Osteoblast (primary cell): ENCODE results near the gene GSX1. TPM values are rescaled to one million over a fixed set of nuclear protein-coding genes. Genes with fewer than 3 reads are reported as not detected.

Experiments used
- DNase-seq: peaks from one replicate; pipeline ENCODE4 v3.0.0; 2011; ENCODE audit warnings: low spot score, mixed read lengths; ENCODE audit not compliant: insufficient read length; ENCODE audit errors: missing footprints
- H2AFZ ChIP-seq: 2 replicates; pipeline ENCODE4 v1.6.0; 2011; ENCODE audit warnings: mild to moderate bottlenecking, low read length
- H3K27ac ChIP-seq: 2 replicates; pipeline ENCODE4 v1.5.1; 2011; ENCODE audit warnings: mild to moderate bottlenecking, low read depth, low read length, moderate library complexity
- H3K27me3 ChIP-seq: 2 replicates; pipeline ENCODE4 v1.6.0; 2012; ENCODE audit warnings: mild to moderate bottlenecking, control low read depth, inconsistent platforms, low read length, moderate library complexity; ENCODE audit not compliant: insufficient read depth
- H3K36me3 ChIP-seq: 2 replicates; pipeline ENCODE4 v1.5.1; 2011; ENCODE audit warnings: mild to moderate bottlenecking, low read length, control low read depth, moderate library complexity; ENCODE audit not compliant: insufficient read depth
- H3K4me1 ChIP-seq: 2 replicates; pipeline ENCODE4 v1.5.1; 2011; ENCODE audit warnings: mild to moderate bottlenecking, low read length, control low read depth, moderate library complexity; ENCODE audit not compliant: insufficient read depth
- H3K4me2 ChIP-seq: 2 replicates; pipeline ENCODE4 v1.6.0; 2011; ENCODE audit warnings: mild to moderate bottlenecking, low read length; ENCODE audit not compliant: insufficient read depth
- H3K4me3 ChIP-seq: fragments of 200-600 bp; sonication (generic); 3 replicates; pipeline ENCODE4 v1.5.1; 2012; ENCODE audit warnings: mild to moderate bottlenecking, low read length, inconsistent platforms; ENCODE audit not compliant: insufficient read depth
- H3K79me2 ChIP-seq: 2 replicates; pipeline ENCODE4 v1.6.0; 2012; ENCODE audit warnings: mild to moderate bottlenecking, low read length, control low read depth, inconsistent platforms; ENCODE audit not compliant: insufficient read depth
- H3K9me3 ChIP-seq: 2 replicates; pipeline ENCODE4 v1.5.1; 2011; ENCODE audit warnings: low read depth, low read length, control low read depth
- H4K20me1 ChIP-seq: 2 replicates; pipeline ENCODE4 v1.6.0; 2012; ENCODE audit warnings: mild to moderate bottlenecking, low read length, control low read depth; ENCODE audit not compliant: insufficient read depth
- total RNA-seq: library from RNA; depleted of rRNA; stranded (reverse); fragments of >200 nt; gene quantifications from 2 replicates; pipeline ENCODE4 v1.2.3, GENCODE V29; 2012
- TF ChIP-seq, protein P1 (sequence below): IDR thresholded peaks from 2 replicates; pipeline ENCODE4 v1.5.1; 2011; ENCODE audit warnings: mild to moderate bottlenecking, low read depth, low read length, moderate library complexity; ENCODE audit errors: extremely low read depth

Gene GSX1
- total RNA-seq, 1 donor = not detected

DNA sequence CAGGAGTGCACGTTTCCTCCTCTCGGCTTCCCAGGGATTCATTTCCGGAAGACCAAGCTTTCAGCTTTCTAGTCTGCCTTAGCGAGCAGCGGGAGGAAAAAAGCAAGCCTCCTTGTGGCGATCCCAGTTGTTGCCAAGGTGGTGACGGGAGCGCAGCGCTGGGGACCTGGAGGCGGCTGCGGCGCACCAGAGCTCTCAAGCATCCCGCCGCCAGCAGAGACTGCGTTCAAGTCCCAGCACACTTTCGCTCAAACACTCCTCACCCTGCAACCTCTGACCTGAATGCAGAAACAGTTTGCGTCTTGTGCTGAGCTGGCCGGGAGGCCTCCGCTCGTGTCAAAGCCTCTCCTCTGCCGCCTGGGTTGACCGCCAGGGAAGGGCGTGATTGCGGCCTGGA lies 4.9 kb downstream of the GSX1 start:
- H3K4me1 ChIP-seq = no peaks in the 10 kb centered on the region
- no peak overlapping the region for H3K4me2 ChIP-seq
- no peak overlapping the region for H2AFZ ChIP-seq
- H4K20me1 ChIP-seq = no peaks in the 10 kb centered on the region
- no peak overlapping the region for H3K4me3 ChIP-seq
- TF ChIP-seq, protein P1, sequence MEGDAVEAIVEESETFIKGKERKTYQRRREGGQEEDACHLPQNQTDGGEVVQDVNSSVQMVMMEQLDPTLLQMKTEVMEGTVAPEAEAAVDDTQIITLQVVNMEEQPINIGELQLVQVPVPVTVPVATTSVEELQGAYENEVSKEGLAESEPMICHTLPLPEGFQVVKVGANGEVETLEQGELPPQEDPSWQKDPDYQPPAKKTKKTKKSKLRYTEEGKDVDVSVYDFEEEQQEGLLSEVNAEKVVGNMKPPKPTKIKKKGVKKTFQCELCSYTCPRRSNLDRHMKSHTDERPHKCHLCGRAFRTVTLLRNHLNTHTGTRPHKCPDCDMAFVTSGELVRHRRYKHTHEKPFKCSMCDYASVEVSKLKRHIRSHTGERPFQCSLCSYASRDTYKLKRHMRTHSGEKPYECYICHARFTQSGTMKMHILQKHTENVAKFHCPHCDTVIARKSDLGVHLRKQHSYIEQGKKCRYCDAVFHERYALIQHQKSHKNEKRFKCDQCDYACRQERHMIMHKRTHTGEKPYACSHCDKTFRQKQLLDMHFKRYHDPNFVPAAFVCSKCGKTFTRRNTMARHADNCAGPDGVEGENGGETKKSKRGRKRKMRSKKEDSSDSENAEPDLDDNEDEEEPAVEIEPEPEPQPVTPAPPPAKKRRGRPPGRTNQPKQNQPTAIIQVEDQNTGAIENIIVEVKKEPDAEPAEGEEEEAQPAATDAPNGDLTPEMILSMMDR = no peak
- H3K27ac ChIP-seq = no peak overlapping the region
- no peak for DNase-seq
- no peaks in the 10 kb centered on the region for H3K9me3 ChIP-seq
- H3K36me3 ChIP-seq = no peaks in the 10 kb centered on the region
- H3K27me3 ChIP-seq = peaks cover 78% of the 10 kb centered on the region
- no peaks in the 10 kb centered on the region for H3K79me2 ChIP-seq

DNA sequence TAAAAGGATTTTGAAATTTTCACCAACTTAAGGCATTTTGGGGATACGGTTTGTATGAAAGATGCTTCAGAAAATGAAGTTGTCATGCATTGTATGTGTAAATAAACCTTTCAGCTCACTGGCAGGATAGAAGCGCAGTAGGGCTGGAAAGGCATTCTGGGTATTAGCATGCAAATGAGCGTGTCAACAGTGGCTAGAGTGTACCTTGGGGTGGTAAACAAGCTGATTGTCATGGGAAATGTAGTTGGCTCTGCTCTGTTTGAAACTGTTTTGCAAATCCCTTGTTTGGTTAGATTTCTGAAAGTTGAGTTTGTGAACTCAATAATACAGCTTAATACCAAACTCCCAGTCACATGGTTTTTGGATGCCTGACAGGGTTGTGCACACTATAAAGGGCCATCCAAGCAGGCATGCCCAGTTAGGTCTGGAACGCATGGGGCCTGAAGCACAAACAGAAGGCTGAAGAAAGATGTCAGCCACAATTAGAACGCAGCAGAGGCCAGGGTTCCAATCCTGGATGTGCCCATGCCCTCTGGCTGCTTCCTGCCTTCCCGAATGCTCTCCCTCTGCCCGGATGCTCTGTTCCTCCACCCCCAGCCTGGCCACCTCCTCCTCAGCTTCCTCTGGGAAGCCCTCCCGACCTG lies 14.6 kb downstream of the GSX1 start:
- no peak for DNase-seq
- no peak overlapping the region for H3K27ac ChIP-seq
- H3K36me3 ChIP-seq = no peaks in the 10 kb centered on the region
- H3K27me3 ChIP-seq = peaks cover 4% of the 10 kb centered on the region
- TF ChIP-seq, protein P1 = no peak
- H3K4me1 ChIP-seq = no peaks in the 10 kb centered on the region
- H3K4me3 ChIP-seq = no peak overlapping the region
- H3K4me2 ChIP-seq = no peak overlapping the region
- H4K20me1 ChIP-seq = no peaks in the 10 kb centered on the region
- H2AFZ ChIP-seq = no peak overlapping the region
- no peaks in the 10 kb centered on the region for H3K79me2 ChIP-seq
- H3K9me3 ChIP-seq = no peaks in the 10 kb centered on the region

DNA sequence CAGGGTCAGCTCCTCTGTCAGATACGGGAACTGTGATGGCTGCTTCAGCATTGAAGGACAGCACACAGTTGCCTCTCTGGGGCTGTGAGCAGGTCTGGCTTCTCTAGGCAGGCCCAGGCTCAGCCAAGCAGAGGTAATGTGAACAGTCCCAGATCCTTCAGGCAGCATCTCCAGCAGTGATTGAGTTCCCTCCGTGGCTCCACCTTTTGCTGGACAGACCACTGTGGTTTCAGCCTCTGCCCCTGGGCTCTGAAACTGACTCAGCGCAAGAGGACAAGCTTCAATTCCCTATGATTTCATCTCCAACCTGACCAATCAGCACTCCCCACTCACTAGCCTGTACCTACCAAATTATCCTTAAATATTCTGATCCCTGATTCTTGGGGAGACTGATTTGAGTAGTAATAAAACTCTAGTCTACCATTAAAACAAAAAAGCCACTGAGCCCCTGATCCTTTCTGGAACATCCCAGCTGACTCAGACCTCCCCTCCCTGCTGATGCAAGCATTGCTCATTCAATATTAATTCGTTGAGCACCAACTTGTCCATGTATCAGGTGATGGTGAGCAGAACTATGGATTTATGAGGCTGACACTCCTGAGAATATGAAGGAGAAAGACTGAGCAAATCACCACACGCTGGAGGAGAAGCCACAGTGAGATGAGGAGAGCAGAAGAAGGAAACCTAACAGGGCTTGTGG lies 16.7 kb downstream of the GSX1 start:
- no peak for DNase-seq
- Histone ChIP-seq H3K9me3 (no peaks in the 10 kb centered on the region), H4K20me1 (no peaks in the 10 kb centered on the region), H3K4me2 (no peak overlapping the region), H3K27ac (no peak overlapping the region), H3K36me3 (no peaks in the 10 kb centered on the region), H3K79me2 (no peaks in the 10 kb centered on the region), H3K27me3 (peaks cover 4% of the 10 kb centered on the region), H3K4me3 (no peak overlapping the region), H3K4me1 (no peaks in the 10 kb centered on the region), H2AFZ (no peak overlapping the region)
- TF ChIP-seq, protein P1 = no peak

DNA sequence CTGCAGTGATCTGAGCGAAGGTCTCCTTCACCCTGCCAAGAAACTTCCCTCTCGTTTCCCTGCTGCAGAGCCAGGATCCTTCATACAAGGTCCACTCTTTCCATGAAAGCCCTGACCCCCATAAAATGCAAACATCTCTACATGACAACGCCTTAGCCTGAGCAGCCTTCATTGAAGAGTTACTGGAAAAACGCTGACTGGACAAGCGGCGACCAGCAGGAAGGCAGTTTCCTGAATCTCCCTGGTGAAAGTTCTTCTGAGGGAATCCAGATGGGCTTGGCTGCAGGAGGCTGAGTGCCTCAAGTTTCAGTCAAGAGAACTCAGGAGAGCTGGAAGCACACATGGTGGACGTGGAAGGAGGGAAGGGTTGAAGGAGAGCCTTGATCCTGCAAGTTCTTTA lies 17.7 kb downstream of the GSX1 start:
- H3K4me3 ChIP-seq = no peak overlapping the region
- no peaks in the 10 kb centered on the region for H3K9me3 ChIP-seq
- no peaks in the 10 kb centered on the region for H3K79me2 ChIP-seq
- DNase-seq = no peak
- H3K4me2 ChIP-seq = no peak overlapping the region
- H3K27me3 ChIP-seq = peaks cover 4% of the 10 kb centered on the region
- no peak overlapping the region for H3K27ac ChIP-seq
- TF ChIP-seq, protein P1 = no peak
- H2AFZ ChIP-seq = no peak overlapping the region
- no peaks in the 10 kb centered on the region for H3K36me3 ChIP-seq
- no peaks in the 10 kb centered on the region for H4K20me1 ChIP-seq
- H3K4me1 ChIP-seq = no peaks in the 10 kb centered on the region
